GM18907 (cell line): ENCODE measurements around the gene EID3.
"Not testable (repeated sequence)": the region's sequence is repeated elsewhere in the genome, so short reads cannot be mapped to it uniquely, and the experiment has no call there.

ENCODE experiments used
- ATAC-seq: cut with Tn5 transposase; IDR thresholded peaks from one replicate; pipeline ENCODE4 v1.9.1; 2021; ENCODE audit warnings: mild to moderate bottlenecking, moderate library complexity; ENCODE audit not compliant: unreplicated experiment

Gene EID3

GRCh38 chr12:104303538-104304151 lies at the start of gene EID3:
TSS of gene EID3 (plus strand) at chr12:104303739. CDS start at chr12:104303935, 196 bp downstream.
- peak; percentile 91 for ATAC-seq

DNA sequence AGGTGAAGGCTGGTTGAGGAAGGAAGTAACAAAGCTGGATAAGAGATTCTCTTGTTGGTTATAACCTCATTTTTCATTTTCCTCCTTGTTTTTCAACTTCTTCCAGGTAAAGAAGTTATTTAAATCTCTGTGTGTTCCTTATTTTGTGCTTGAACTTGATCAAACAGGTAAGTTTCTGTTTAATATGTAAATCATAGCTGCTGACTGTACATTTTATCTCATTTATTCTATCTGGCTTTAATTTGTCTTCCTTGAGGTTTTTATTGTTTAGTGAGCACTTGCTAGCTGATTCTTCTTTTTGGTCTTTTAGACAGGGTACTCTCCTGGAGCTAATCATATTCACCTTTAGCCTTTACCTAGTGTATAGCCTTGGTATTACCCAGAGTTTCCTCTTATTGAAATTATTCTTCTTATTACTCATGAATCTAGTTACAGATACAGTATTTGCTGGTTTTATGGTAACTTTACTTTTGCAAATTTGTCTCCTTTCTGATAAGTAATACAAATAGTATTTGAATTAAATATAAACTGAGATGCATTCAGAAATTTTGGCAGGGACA lies 45.5 kb upstream of the EID3 start:
- ATAC-seq: no peak

DNA sequence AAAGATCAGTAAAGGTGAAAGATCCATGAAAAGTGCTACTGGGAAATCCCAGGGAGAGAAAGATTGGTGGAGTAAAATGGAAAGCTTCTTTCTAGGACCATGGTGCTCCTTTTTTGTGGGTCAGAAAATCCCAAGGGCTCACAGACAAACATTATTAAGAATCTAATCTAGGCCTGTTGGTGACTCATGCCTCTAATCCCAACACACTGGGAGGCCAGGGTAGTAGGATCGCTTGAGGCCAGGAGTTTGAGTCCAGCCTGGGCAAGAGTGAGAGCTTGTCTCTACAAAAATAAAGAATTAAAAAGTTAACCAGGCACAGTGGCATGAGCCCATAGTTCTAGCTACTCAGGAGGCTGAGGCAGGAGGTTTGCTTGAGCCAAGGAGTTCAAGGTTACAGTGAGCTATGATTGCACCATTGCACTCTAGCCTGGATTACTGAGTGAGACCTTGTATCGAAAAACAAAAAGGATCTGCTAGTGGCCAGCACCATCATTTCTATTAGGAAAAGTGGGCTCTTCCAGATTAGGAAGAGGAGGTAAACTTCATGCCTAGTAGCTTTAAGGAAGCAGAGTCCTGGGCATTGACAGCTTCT lies 45.0 kb upstream of the EID3 start:
- no peak for ATAC-seq

DNA sequence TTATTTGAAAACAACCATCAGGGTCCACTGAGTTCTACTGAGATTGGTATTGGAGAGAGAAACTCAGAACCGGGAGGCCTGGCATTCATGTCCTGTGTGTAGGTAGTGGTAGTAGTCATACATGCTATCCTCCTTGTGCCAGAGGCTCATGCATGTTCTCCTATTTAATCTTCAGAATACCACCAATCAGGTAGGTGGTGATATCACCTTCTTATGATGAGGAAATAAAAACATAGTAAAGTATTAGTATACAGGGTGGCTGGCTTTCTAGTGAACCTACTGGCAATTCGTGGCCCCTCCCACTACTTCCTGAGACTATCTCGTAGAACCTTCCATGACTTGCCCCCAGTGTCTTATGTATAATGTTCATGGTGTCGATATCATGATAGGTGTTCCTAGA lies 40.5 kb upstream of the EID3 start:
- no peak for ATAC-seq

GRCh38 chr12:104263580-104264358 lies 39.8 kb upstream of the EID3 start:
- no peak for ATAC-seq

GRCh38 chr12:104265436-104265835 lies 38.1 kb upstream of the EID3 start:
- ATAC-seq: not testable (repeated sequence)

DNA sequence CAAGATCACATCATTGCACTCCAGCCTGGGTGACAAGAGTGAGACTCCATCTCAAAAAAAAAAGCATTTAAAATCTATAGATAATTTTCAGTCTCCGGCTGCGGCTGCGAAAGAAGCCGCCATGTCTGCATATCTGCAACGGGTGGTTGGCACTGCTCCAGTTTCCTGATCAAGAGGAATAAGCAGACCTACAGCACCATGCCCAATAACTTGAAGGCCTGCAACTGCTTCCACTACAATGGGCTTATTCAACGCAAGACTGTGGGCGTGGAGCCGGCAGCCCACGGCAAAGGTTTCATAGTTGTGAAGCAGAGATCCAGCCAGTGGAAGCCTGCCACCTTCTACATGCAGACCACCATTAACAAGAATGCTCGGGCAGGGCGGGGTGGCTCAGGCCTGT lies 30.6 kb upstream of the EID3 start:
- ATAC-seq: no peak

GRCh38 chr12:104273503-104273902 lies 30.0 kb upstream of the EID3 start:
- no peak for ATAC-seq

GRCh38 chr12:104274811-104275210 lies 28.7 kb upstream of the EID3 start:
- ATAC-seq: no peak

DNA sequence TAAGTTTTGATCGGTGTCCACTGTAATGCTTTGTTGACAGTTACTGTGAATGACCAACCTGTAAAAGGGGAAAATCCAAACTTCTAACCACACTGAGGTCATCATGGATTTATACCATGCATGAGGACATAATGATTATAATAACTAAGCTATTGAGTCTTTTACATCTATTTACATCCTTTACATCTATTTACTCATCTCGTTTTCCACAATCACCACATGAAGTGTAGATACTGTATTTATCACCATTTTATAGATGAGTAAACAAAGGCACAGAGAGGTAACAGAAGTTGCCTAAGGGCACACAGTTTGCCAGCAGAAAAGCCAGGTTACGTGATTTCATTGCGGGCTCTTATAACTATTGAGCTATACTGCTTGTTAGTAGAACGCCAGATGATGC lies 27.9 kb upstream of the EID3 start:
- ATAC-seq: peak; percentile 50

DNA sequence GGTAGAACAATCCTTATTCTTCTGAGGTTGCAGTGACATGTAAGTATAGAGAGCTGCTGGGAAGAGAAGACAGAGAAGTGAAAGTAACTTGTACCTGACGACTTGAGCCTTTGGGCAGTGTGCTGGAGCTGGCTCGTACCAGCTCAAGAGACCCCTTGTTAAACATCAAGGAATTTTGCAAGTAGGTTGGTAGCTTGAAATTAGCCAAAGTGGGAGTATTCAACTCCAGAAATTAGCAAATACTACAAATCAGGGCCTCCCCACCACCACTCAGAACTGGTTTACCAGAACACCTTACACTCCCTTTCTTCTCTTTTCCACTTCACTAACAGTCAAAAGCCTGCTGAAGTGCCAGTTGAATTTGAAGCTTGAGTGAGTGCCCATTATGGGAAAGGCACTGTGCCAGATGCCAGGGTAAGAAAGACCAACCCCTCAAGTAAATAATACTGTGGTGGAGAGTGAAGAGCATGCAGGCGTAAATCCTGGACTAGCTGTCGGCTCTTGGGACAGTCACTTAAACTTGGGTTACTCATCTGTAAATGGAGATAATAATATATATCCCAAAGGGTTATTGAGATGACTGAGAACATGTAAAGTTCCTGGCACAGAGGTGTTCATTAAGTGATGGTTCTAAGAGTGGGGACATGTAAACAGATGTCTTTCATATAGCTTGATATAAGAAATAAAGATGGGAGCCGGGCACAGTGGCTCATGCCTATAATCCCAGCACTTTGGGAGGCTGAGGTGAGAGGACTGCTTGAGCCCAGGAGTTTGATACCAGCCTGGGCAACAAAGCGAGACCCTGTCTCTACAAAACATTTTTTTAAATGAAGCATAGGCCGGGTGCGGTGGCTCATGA lies 27.0 kb upstream of the EID3 start:
- ATAC-seq: peak; percentile 76

- no peak for ATAC-seq
Measured at GRCh38 chr12:104279164-104279563, 24.4 kb upstream of the EID3 start.

DNA sequence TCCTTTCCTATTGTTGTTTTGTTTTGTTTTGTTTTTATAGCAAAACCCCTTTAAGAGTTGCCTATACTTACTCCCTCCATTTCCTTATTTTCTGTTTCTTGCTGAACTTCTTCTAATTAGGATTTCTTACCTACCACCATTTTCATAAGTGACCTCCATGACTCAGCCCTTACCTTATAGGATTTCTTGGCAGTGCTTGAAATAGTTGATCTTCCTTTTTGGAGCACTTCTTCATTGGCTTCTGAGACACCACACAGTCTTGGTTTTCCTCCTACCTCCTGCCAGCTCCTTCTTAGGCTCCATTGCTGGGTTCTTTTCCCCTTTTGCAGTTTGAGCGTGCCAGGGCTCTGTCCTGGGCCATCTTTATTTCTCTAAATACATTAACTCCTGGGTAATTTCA lies 23.4 kb upstream of the EID3 start:
- ATAC-seq: no peak

GRCh38 chr12:104280717-104281458 lies 22.7 kb upstream of the EID3 start:
- ATAC-seq: no peak

DNA sequence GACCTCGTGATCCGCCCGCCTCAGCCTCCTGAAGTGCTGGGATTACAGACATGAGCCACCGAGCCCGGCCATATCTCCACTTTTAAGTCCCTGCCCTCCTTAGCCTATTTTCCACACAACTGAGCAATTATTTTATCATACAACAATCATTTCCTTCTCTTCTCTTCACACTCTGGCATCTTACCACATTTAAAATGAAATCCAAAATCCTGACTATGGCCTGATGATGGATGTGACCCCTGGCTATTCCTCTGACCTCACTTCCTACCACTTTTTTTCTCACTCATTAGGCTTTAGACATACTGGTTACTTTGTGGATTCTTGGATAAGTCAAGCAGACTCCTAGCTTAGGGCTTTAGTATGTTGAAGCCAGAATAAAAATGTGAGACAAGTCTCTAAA lies 21.9 kb upstream of the EID3 start:
- ATAC-seq: no peak

DNA sequence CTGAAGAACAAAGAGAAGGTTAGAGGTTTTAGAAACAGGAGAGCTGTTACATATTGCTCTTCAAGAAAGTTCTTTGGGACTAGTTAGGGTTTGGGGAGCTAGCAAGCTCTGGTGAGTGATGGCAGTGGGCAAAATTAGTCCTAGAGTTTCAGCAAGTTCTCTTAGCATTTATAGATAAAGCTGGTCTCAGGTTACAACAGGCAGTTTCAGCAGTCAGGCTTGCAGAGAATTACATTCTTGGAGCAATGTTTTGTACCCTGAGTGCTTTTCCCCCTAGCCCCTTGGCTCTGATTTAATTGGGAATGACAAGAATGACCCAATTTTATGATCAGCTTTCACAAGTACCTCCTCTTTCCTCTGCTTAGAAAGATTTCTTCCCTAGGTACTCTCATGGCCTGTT lies 21.4 kb upstream of the EID3 start:
- ATAC-seq: no peak

DNA sequence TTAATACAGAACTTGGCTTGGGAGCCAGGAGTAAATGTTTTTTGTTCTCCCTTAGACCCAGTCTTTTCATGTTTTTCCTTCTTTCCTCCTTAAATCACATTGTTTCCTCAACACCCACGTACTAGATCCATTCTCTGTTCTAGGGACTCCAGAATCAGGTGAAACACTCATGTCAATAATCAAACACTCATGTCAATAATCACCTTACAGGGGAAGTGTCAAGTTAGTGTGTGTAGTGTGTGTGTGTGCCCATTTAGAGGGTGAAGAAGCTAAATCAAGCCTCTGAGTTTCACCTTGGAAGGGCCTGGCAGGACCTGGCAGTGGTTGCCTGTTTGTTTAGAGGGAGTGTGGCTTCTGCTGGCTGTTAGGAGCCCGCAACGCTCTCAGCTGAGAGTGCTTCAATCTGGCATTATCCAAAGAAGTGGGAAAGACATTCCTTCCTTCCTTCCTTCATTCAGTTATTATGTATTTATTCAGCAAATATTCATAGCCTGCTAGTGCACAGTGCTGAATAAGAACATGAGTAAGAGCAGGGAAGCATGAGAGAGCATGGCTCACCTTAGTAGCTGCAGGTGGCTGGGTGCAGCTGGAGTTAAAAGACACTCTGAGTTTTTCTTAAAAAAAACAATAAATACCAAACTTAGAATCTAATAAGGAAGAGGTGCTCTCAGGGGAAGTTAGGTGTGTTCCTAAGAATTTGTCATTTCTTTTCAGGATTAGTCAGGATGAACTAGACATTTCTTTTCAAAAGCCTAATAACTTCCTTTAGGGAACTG lies 17.6 kb upstream of the EID3 start:
- no peak for ATAC-seq

DNA sequence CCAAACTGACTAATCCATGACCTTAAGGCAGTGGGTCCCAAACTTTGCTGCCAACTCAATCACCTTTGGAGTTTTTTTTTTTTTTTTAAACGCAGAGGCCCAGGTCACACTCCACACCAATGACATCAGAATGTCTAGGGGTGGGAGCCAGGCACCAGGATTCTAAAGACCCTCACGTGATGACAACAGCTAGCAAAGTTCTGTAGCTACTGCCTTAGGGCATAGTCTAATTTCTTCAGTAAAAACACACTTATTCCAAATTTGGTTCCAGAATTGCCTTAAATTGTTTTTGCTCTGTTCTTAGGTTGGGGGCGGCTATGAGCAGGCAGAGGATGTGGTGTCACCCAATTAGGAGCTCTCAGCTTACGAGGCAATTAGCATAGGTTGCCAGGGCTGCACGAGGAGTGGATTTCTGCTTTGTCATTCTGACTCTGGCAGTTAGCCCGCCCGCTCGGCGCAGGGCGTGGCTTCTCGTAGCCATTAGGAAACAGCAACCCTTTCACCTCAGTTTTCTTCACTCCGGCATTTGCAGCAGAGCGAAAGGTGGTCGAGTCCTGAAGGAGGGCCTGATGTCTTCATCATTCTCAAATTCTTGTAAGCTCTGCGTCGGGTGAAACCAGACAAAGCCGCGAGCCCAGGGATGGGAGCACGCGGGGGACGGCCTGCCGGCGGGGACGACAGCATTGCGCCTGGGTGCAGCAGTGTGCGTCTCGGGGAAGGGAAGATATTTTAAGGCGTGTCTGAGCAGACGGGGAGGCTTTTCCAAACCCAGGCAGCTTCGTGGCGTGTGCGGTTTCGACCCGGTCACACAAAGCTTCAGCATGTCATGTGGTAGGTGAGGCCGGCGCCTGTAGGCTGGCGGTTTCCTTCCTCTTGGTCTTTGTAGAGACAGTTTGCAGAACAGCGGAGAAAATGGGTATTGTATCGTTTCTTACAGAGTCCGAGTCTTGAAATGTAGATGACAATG lies 16.7 kb upstream of the EID3 start:
- ATAC-seq: peak; percentile 91
